Measurements from ENCODE around the gene COX7A2L.

COX7A2L gene

DNA sequence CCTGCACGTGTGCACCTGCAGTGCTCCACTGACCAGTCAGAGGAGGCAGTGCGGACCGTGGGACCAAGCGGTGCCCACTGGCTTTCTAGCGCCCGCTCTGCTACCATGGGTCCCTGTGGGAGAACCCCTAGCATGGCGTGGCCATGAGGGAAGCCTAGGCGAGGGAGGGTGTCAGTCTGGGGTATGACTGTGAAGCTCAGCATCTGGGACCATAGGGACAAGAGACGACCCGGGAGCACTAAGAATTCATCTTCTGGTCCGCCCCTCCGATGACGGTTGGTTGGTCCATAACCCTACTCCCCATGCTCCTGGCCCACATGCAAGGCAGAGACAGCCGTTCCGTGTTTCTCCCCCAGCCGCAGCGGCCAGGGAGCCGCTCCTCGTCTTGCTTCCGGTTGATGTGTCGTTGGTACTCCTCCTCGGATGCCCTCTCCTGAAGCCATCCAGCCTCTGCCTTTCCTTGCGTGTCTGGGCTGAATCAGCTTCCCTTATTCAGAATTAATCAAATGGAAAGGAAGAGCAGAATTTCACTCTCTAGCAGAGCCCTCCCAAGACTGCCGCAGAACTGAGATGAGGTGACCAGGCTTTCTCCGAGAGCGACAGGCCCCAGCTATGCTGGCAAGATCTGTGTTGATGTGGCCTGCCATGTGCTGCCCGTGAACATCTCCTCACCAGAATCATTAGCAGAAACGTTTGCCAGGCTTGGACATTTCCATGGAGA, 23.0 kb downstream of the COX7A2L start:
- no peak overlapping the region for H3K23ac ChIP-seq (ENCODE audit: low read length in 2 of 2)
- no peak overlapping the region for H3K27ac ChIP-seq (ENCODE audit: low read length, poor library complexity, severe bottlenecking)
- H3K36me3 ChIP-seq (ENCODE audit: control insufficient read depth in 1 of 2, insufficient read depth in 2 of 2, low read depth in 1 of 2, low read length in 2 of 2): peaks cover 46 to 67% of the 10 kb centered on the region in 2 experiments
- peaks cover 20% of the 10 kb centered on the region for H3K4me1 ChIP-seq (ENCODE audit: control insufficient read depth, insufficient read depth, low read depth, low read length)
- no peak overlapping the region for H3K9ac ChIP-seq (ENCODE audit: low read length)
- H3K27me3 ChIP-seq (ENCODE audit: control insufficient read depth in 1 of 2, insufficient read depth in 1 of 2, low read length in 2 of 2): no peaks in the 10 kb centered on the region
- H3K4me3 ChIP-seq (ENCODE audit: insufficient read depth in 1 of 2, low read depth in 1 of 2, low read length in 2 of 2): no peak overlapping the region
- H3K18ac ChIP-seq (ENCODE audit: low read depth in 1 of 2, low read length in 2 of 2): no peak overlapping the region
- peaks cover 48% of the 10 kb centered on the region for H3K79me1 ChIP-seq (replicated peaks; ENCODE audit: low read length, poor library complexity, severe bottlenecking)
- no peak overlapping the region for H3K4ac ChIP-seq (ENCODE audit: low read depth in 1 of 2, low read length in 2 of 2)
- H2BK15ac ChIP-seq (ENCODE audit: low read depth, poor library complexity, severe bottlenecking): no peak overlapping the region
- no peak overlapping the region for H3K14ac ChIP-seq (ENCODE audit: low read length in 2 of 2)
- no peak overlapping the region for H2AFZ ChIP-seq (ENCODE audit: low read depth, low read length)
- no peak for DNase-seq
- no peak overlapping the region for H2BK5ac ChIP-seq (ENCODE audit: low read depth, low read length, poor library complexity, severe bottlenecking)
- no peak overlapping the region for H2BK12ac ChIP-seq (ENCODE audit: low read length in 2 of 2)
- H3K4me2 ChIP-seq (ENCODE audit: low read length, poor library complexity, severe bottlenecking): no peak overlapping the region
- no peak overlapping the region for H2BK120ac ChIP-seq (ENCODE audit: low read depth, low read length)
- no peak overlapping the region for H4K91ac ChIP-seq (ENCODE audit: low read length)
- H4K8ac ChIP-seq (ENCODE audit: low read length): no peak overlapping the region
- H2AK5ac ChIP-seq (ENCODE audit: low read length, severe bottlenecking): no peak overlapping the region
- 97% methylated on average over 26 of the region's 28 CpGs for WGBS
- no peaks in the 10 kb centered on the region for H3K9me3 ChIP-seq (ENCODE audit: control insufficient read depth, low read length)

DNA sequence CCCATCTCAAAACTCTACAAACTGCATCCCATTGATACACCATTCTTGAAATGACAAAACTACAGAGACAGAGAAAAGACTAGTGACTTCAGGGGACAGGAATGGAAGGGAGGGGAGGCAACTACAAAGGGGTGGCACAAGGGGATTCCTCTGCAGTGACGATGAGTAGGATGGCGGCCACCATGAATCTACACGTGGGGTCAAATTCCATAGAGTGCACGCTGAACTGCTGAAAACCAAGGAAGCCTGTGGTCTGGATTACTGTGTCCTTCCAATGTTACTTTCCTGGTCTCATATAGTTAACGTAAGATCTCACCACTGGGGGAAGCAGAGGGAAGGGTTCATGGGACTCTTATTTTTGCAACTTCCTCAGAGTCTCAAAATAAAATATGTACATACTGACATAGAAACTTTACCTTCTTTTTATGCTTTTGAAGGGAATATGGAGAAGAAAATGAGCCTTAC, 23.6 kb downstream of the COX7A2L start:
- Histone ChIP-seq H3K27ac (ENCODE audit: low read length, poor library complexity, severe bottlenecking) (no peak overlapping the region), H4K8ac (ENCODE audit: low read length) (no peak overlapping the region), H3K4ac (ENCODE audit: low read depth in 1 of 2, low read length in 2 of 2) (no peak overlapping the region), H2AFZ (ENCODE audit: low read depth, low read length) (no peak overlapping the region), H3K79me1 (replicated peaks; ENCODE audit: low read length, poor library complexity, severe bottlenecking) (peaks cover 46% of the 10 kb centered on the region), H2BK12ac (ENCODE audit: low read length in 2 of 2) (no peak overlapping the region), H3K9me3 (ENCODE audit: control insufficient read depth, low read length) (no peaks in the 10 kb centered on the region), H3K4me2 (ENCODE audit: low read length, poor library complexity, severe bottlenecking) (no peak overlapping the region), H4K91ac (ENCODE audit: low read length) (no peak overlapping the region), H2BK5ac (ENCODE audit: low read depth, low read length, poor library complexity, severe bottlenecking) (no peak overlapping the region), H3K36me3 (ENCODE audit: control insufficient read depth in 1 of 2, insufficient read depth in 2 of 2, low read depth in 1 of 2, low read length in 2 of 2) (peaks cover 42 to 73% of the 10 kb centered on the region in 2 experiments), H3K4me1 (ENCODE audit: control insufficient read depth, insufficient read depth, low read depth, low read length) (peaks cover 14% of the 10 kb centered on the region), H2BK120ac (ENCODE audit: low read depth, low read length) (no peak overlapping the region), H2AK5ac (ENCODE audit: low read length, severe bottlenecking) (no peak overlapping the region), H3K14ac (ENCODE audit: low read length in 2 of 2) (no peak overlapping the region), H2BK15ac (ENCODE audit: low read depth, poor library complexity, severe bottlenecking) (no peak overlapping the region), H3K9ac (ENCODE audit: low read length) (no peak overlapping the region), H3K23ac (ENCODE audit: low read length in 2 of 2) (no peak overlapping the region), H3K18ac (ENCODE audit: low read depth in 1 of 2, low read length in 2 of 2) (no peak overlapping the region), H3K4me3 (ENCODE audit: insufficient read depth in 1 of 2, low read depth in 1 of 2, low read length in 2 of 2) (no peak overlapping the region), H3K27me3 (ENCODE audit: control insufficient read depth in 1 of 2, insufficient read depth in 1 of 2, low read length in 2 of 2) (no peaks in the 10 kb centered on the region)
- 85% methylated on average over 4 of the region's 5 CpGs for WGBS
- no peak for DNase-seq

DNA sequence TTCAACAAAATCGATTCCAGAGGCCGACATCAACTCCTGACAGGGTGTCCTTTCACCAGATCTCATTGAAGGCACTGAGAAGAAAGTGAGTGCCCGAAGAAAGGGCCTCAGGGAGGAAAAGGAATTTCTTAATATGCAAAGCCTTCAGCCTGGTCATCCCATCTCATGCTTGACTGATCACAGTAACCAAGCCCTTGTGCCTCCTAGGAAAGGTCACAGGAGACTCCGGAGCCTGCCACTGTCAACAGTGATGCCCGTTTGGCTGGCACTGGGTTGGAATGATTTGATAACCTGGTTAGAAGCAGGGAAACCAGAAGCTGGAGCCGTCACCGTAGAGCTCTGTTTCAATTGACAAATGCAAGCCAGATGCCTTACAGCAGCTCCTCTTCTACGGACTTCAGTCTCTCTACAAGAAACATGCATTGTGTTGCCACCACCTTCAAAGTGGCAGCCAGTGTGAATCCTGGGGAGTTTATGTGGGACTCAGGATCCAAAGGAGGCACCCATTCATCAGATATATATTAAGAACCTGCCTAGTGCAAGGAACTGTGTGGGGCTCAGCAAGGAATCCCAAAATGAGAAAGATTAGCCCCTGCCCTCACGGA, 24.6 kb downstream of the COX7A2L start:
- Histone ChIP-seq H3K27me3 (ENCODE audit: control insufficient read depth in 1 of 2, insufficient read depth in 1 of 2, low read length in 2 of 2) (no peaks in the 10 kb centered on the region), H3K4me3 (ENCODE audit: insufficient read depth in 1 of 2, low read depth in 1 of 2, low read length in 2 of 2) (no peak overlapping the region)

DNA sequence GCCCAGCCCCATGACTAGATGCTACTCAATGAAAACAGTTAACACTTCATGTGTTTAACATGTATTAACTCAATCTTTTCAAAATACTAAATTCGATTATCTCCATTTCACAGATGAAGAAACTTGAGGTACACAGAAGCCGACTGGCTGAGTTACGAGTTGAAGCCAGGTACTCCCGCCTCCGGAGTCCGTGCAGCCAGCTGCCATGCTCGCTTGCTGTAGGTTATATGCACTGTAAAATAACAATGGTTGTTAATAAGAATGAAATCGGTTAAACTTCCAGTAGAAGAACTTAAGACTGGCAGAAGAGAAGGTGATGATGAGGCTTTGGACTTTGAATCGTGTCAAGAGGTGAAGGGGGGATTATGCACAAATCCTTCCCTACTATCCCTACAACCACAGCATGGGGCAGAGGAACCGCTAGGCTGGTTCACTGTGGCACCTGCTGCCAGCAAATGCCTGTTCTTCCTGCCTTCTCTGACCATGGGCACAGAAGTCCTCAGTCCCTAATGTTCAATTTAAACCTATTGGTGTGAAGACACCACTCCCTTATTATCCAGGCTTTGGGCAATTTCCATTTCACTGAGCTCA, 25.4 kb downstream of the COX7A2L start:
- H3K79me1 ChIP-seq (replicated peaks; ENCODE audit: low read length, poor library complexity, severe bottlenecking): peaks cover 36% of the 10 kb centered on the region
- no peak overlapping the region for H2BK5ac ChIP-seq (ENCODE audit: low read depth, low read length, poor library complexity, severe bottlenecking)
- H3K9me3 ChIP-seq (ENCODE audit: control insufficient read depth, low read length): no peaks in the 10 kb centered on the region
- no peak overlapping the region for H2AK5ac ChIP-seq (ENCODE audit: low read length, severe bottlenecking)
- peaks cover 5% of the 10 kb centered on the region for H3K4me1 ChIP-seq (ENCODE audit: control insufficient read depth, insufficient read depth, low read depth, low read length)
- no peak overlapping the region for H2BK12ac ChIP-seq (ENCODE audit: low read length in 2 of 2)
- H3K27ac ChIP-seq (ENCODE audit: low read length, poor library complexity, severe bottlenecking): no peak overlapping the region
- no peak overlapping the region for H2BK120ac ChIP-seq (ENCODE audit: low read depth, low read length)
- H3K27me3 ChIP-seq (ENCODE audit: control insufficient read depth in 1 of 2, insufficient read depth in 1 of 2, low read length in 2 of 2): no peaks in the 10 kb centered on the region
- H3K23ac ChIP-seq (ENCODE audit: low read length in 2 of 2): no peak overlapping the region
- no peak overlapping the region for H4K8ac ChIP-seq (ENCODE audit: low read length)
- H3K36me3 ChIP-seq (ENCODE audit: control insufficient read depth in 1 of 2, insufficient read depth in 2 of 2, low read depth in 1 of 2, low read length in 2 of 2): peaks cover 35 to 88% of the 10 kb centered on the region in 2 experiments
- WGBS: 95% methylated on average over 9 of the region's 10 CpGs
- DNase-seq: no peak
- no peak overlapping the region for H2AFZ ChIP-seq (ENCODE audit: low read depth, low read length)
- no peak overlapping the region for H3K4ac ChIP-seq (ENCODE audit: low read depth in 1 of 2, low read length in 2 of 2)
- no peak overlapping the region for H4K91ac ChIP-seq (ENCODE audit: low read length)
- no peak overlapping the region for H3K9ac ChIP-seq (ENCODE audit: low read length)
- no peak overlapping the region for H3K4me2 ChIP-seq (ENCODE audit: low read length, poor library complexity, severe bottlenecking)
- H3K14ac ChIP-seq (ENCODE audit: low read length in 2 of 2): no peak overlapping the region
- H3K18ac ChIP-seq (ENCODE audit: low read depth in 1 of 2, low read length in 2 of 2): no peak overlapping the region
- no peak overlapping the region for H3K4me3 ChIP-seq (ENCODE audit: insufficient read depth in 1 of 2, low read depth in 1 of 2, low read length in 2 of 2)
- H2BK15ac ChIP-seq (ENCODE audit: low read depth, poor library complexity, severe bottlenecking): no peak overlapping the region

More for the DNA sequence above, 24.6 kb downstream of the COX7A2L start:
- no peak overlapping the region for H2BK12ac ChIP-seq (ENCODE audit: low read length in 2 of 2)
- DNase-seq: no peak
- H3K36me3 ChIP-seq (ENCODE audit: control insufficient read depth in 1 of 2, insufficient read depth in 2 of 2, low read depth in 1 of 2, low read length in 2 of 2): peaks cover 42 to 82% of the 10 kb centered on the region in 2 experiments
- H2AK5ac ChIP-seq (ENCODE audit: low read length, severe bottlenecking): no peak overlapping the region
- H2AFZ ChIP-seq (ENCODE audit: low read depth, low read length): no peak overlapping the region
- no peak overlapping the region for H3K4ac ChIP-seq (ENCODE audit: low read depth in 1 of 2, low read length in 2 of 2)
- H2BK120ac ChIP-seq (ENCODE audit: low read depth, low read length): no peak overlapping the region
- no peaks in the 10 kb centered on the region for H3K9me3 ChIP-seq (ENCODE audit: control insufficient read depth, low read length)
- no peak overlapping the region for H3K9ac ChIP-seq (ENCODE audit: low read length)
- no peak overlapping the region for H2BK15ac ChIP-seq (ENCODE audit: low read depth, poor library complexity, severe bottlenecking)
- 98% methylated on average over 9 of the region's 9 CpGs for WGBS
- no peak overlapping the region for H3K14ac ChIP-seq (ENCODE audit: low read length in 2 of 2)
- no peak overlapping the region for H4K91ac ChIP-seq (ENCODE audit: low read length)
- H2BK5ac ChIP-seq (ENCODE audit: low read depth, low read length, poor library complexity, severe bottlenecking): no peak overlapping the region
- H3K23ac ChIP-seq (ENCODE audit: low read length in 2 of 2): no peak overlapping the region
- H3K79me1 ChIP-seq (replicated peaks; ENCODE audit: low read length, poor library complexity, severe bottlenecking): peaks cover 43% of the 10 kb centered on the region
- no peak overlapping the region for H3K18ac ChIP-seq (ENCODE audit: low read depth in 1 of 2, low read length in 2 of 2)
- no peak overlapping the region for H3K4me2 ChIP-seq (ENCODE audit: low read length, poor library complexity, severe bottlenecking)
- H3K27ac ChIP-seq (ENCODE audit: low read length, poor library complexity, severe bottlenecking): no peak overlapping the region
- peaks cover 9% of the 10 kb centered on the region for H3K4me1 ChIP-seq (ENCODE audit: control insufficient read depth, insufficient read depth, low read depth, low read length)
- no peak overlapping the region for H4K8ac ChIP-seq (ENCODE audit: low read length)
